HCT116 (cell line): ENCODE measurements around the gene ELFN1. TPM values are rescaled to one million over a fixed set of nuclear protein-coding genes. Genes with fewer than 3 reads are reported as not detected.
A peak's percentile ranks its signal among the peaks of the same experiment; 100 is the strongest.

ENCODE experiments used
- ATAC-seq: fragments of 200-7000 bp; cut with Tn5 transposase; 2 replicates; pipeline ENCODE4 v1.9.1; 2020; ENCODE audit warnings: mild to moderate bottlenecking, moderate library complexity
- BruUV-seq: library from RNA; stranded (reverse); fragments of 400-500 nt; replicated peaks from 2 replicates; lab custom pipeline; 2021; lab: Mats Ljungman, UMichigan
- CTCF ChIA-PET: fragments of 300-600 bp; sonication (Branson Sonifier 250); formaldehyde crosslinking; loops from one replicate; lab custom pipeline; 2021; ENCODE audit warnings: antibody characterized with exemption; lab: Charles Lee
- POLR2A ChIA-PET: fragments of 300-600, 350-600 bp; sonication (Branson Sonifier 250); formaldehyde crosslinking; loops from one replicate; lab custom pipeline; 2021; ENCODE audit warnings: antibody characterized with exemption; lab: Charles Lee
- RAD21 ChIA-PET, 2 experiments: fragments of 300-600 bp; sonication (Branson Sonifier 250); formaldehyde crosslinking; loops; one replicate each; lab custom pipeline; 2023; ENCODE audit warnings: low total read pairs in 2 of 2; ENCODE audit not compliant: uncharacterized antibody in 2 of 2, unreplicated experiment in 2 of 2, low non-redundant PET in 1 of 2; lab: Charles Lee
- DNase-seq: peaks from one replicate; pipeline ENCODE4 v3.0.0-alpha.2; 2010; ENCODE audit warnings: low read depth, low spot score
- H2AFZ ChIP-seq: fragments of 200-600 bp; shearing (Covaris generic), sonication (generic); 2 replicates; pipeline ENCODE4 v1.6.1; 2017; ENCODE audit warnings: low read depth, mixed run types, mixed read lengths, antibody characterized with exemption, low read length; ENCODE audit not compliant: poor library complexity, severe bottlenecking
- H3K27ac ChIP-seq: 2 replicates; pipeline ENCODE4 v1.5.1; 2012; ENCODE audit warnings: low read depth, low read length
- H3K27me3 ChIP-seq: fragments of 200-600 bp; sonication (generic); 2 replicates; pipeline ENCODE4 v1.6.1; 2016; ENCODE audit warnings: mixed run types, low read length, mixed read lengths; ENCODE audit not compliant: insufficient read depth
- H3K36me3 ChIP-seq, 2 experiments: fragments of 200-500 bp in 1 of 2; fragments of 200-600 bp in 1 of 2; sonication (Bioruptor generic) in 1 of 2; sonication (generic) in 1 of 2; 2 replicates each; pipeline versions ENCODE4 v1.5.1 to v1.6.1; 2014 to 2016; ENCODE audit warnings: low read length in 2 of 2, inconsistent platforms in 1 of 2, mixed read lengths in 1 of 2, mixed run types in 1 of 2; ENCODE audit not compliant: insufficient read depth in 2 of 2, control insufficient read depth in 1 of 2
- H3K4me1 ChIP-seq, 2 experiments: fragments of 200-600 bp in 1 of 2; sonication (generic) in 1 of 2; 2 replicates each; pipeline versions ENCODE4 v1.5.1 to v1.6.1; 2012 to 2017; ENCODE audit warnings: low read length in 2 of 2, inconsistent platforms in 1 of 2, mild to moderate bottlenecking in 1 of 2, mixed read lengths in 1 of 2, mixed run types in 1 of 2, moderate library complexity in 1 of 2; ENCODE audit not compliant: insufficient read depth in 2 of 2, control insufficient read depth in 1 of 2
- H3K4me2 ChIP-seq: fragments of 200-600 bp; sonication (generic); 2 replicates; pipeline ENCODE4 v1.6.1; 2017; ENCODE audit warnings: mixed run types, low read length, mixed read lengths
- H3K4me3 ChIP-seq, 2 experiments: fragments of 200-600 bp in 1 of 2; sonication (generic) in 1 of 2; replicated peaks in 1 of 2; 2 replicates each; pipeline ENCODE4 v1.5.1; 2011 to 2016; ENCODE audit warnings: low read length in 2 of 2, control low read depth in 1 of 2, low read depth in 1 of 2, mild to moderate bottlenecking in 1 of 2, mixed read lengths in 1 of 2, mixed run types in 1 of 2
- H3K79me2 ChIP-seq: fragments of 200-600 bp; sonication (generic); 2 replicates; pipeline ENCODE4 v1.6.1; 2017; ENCODE audit warnings: mild to moderate bottlenecking, mixed run types, low read length, moderate library complexity, mixed read lengths; ENCODE audit not compliant: insufficient read depth
- H3K9ac ChIP-seq: fragments of 200-600 bp; sonication (generic); 2 replicates; pipeline ENCODE4 v1.6.1; 2016; ENCODE audit warnings: low read length, mixed read lengths
- H3K9me2 ChIP-seq: fragments of 200-600 bp; sonication (generic), shearing (Covaris generic); 2 replicates; pipeline ENCODE4 v1.6.1; 2017; ENCODE audit warnings: mixed run types, mild to moderate bottlenecking, moderate library complexity; ENCODE audit not compliant: insufficient read depth
- H3K9me3 ChIP-seq, 2 experiments: fragments of 200-500 bp in 1 of 2; fragments of 200-600 bp in 1 of 2; sonication (Bioruptor generic) in 1 of 2; sonication (generic) in 1 of 2; 2 replicates each; pipeline ENCODE4 v1.6.1; 2014 to 2017; ENCODE audit warnings: low read length in 2 of 2, mixed read lengths in 2 of 2, inconsistent platforms in 1 of 2, low read depth in 1 of 2, mild to moderate bottlenecking in 1 of 2, mixed run types in 1 of 2, moderate library complexity in 1 of 2; ENCODE audit not compliant: control insufficient read depth in 1 of 2, insufficient read depth in 1 of 2
- H4K20me1 ChIP-seq: fragments of 200-600 bp; sonication (generic), shearing (Covaris generic); 2 replicates; pipeline ENCODE4 v1.6.1; 2017; ENCODE audit warnings: mixed run types, mild to moderate bottlenecking, moderate library complexity; ENCODE audit not compliant: insufficient read depth
- CBX3 ChIP-seq: IDR thresholded peaks from 2 replicates; pipeline ENCODE4 v1.6.1; 2012; ENCODE audit warnings: low read depth
- CEBPB ChIP-seq: IDR thresholded peaks from 2 replicates; pipeline ENCODE4 v1.6.1; 2012; ENCODE audit warnings: low read depth
- CTCF ChIP-seq, 3 experiments: fragments of 200-600 bp in 1 of 3; sonication (generic) in 1 of 3; IDR thresholded peaks in 2 of 3; conservative IDR thresholded peaks in 1 of 3; 2 replicates each; pipeline ENCODE4 v1.5.1; 2012 to 2017; ENCODE audit warnings: low read depth in 2 of 3, low read length in 2 of 3, antibody characterized with exemption in 1 of 3, borderline replicate concordance in 1 of 3, control low read depth in 1 of 3, mild to moderate bottlenecking in 1 of 3, mixed read lengths in 1 of 3, mixed run types in 1 of 3, moderate library complexity in 1 of 3; ENCODE audit not compliant: insufficient read depth in 1 of 3
- POLR2A ChIP-seq: IDR thresholded peaks from 2 replicates; pipeline ENCODE4 v1.7.0; 2011; ENCODE audit warnings: borderline replicate concordance; ENCODE audit not compliant: insufficient read depth, insufficient read length; ENCODE audit errors: extremely low read depth
- POLR2AphosphoS5 ChIP-seq: IDR thresholded peaks from 2 replicates; pipeline ENCODE4 v1.6.1; 2011; ENCODE audit warnings: mild to moderate bottlenecking, low read depth, low read length, moderate library complexity
- SIN3A ChIP-seq: IDR thresholded peaks from 2 replicates; pipeline ENCODE4 v1.6.1; 2012; ENCODE audit warnings: low read depth
- SP1 ChIP-seq: IDR thresholded peaks from 2 replicates; pipeline ENCODE4 v1.6.1; 2012; ENCODE audit warnings: low read depth
- SRF ChIP-seq: IDR thresholded peaks from 2 replicates; pipeline ENCODE4 v1.6.1; 2012; ENCODE audit warnings: low read depth
- YY1 ChIP-seq: IDR thresholded peaks from 2 replicates; pipeline ENCODE4 v1.6.1; 2011; ENCODE audit warnings: low read length, low read depth, moderate library complexity, mild to moderate bottlenecking; ENCODE audit not compliant: insufficient replicate concordance; ENCODE audit errors: extremely low read depth
- intact Hi-C: fragments of 100-400 bp; cut with micrococcal nuclease; formaldehyde crosslinking; loops from 2 replicates; pipeline ENCODE4 v1.10.0; 2022
- total RNA-seq: library from RNA; stranded (reverse); gene quantifications from one replicate; pipeline ENCODE4 v1.2.1, GENCODE V29; 2021; ENCODE audit not compliant: unreplicated experiment
- TF ChIP-seq, protein P1 (sequence below): IDR thresholded peaks from 2 replicates; pipeline ENCODE4 v1.6.1; 2012

The ELFN1 gene
- total RNA-seq, 1 experiment from 2014 or later = 4.4 TPM

DNA sequence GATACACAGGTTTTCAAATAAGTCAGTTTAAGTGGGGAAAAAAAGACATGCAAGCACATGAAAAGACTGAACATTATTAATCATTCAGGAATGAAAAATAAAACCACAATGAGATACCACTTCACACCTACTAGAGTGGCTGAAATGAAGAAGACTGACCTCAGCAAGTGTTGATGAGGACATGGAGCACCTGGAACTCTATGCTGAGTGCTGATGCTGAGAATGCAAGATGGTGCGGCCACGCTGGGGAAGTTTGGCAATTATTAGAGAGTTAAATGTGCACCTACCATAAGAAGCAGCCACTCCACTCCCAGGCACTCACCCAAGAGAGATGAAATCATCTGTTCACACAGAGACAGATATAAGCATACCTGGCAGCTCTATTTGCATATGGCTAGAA, 32.9 kb upstream of the ELFN1 start:
- Histone ChIP-seq H3K4me1 (no peaks in the 10 kb centered on the region), H3K27ac (no peak overlapping the region), H3K4me3 (no peak overlapping the region), H3K9ac (no peak overlapping the region), H3K9me3 (peaks cover 4 to 11% of the 10 kb centered on the region in 2 experiments; a peak in 2 of 4 replicates), H2AFZ (no peak overlapping the region), H3K9me2 (no peaks in the 10 kb centered on the region), H3K27me3 (no peaks in the 10 kb centered on the region), H3K79me2 (no peaks in the 10 kb centered on the region), H3K36me3 (no peaks in the 10 kb centered on the region), H3K4me2 (no peak overlapping the region), H4K20me1 (no peaks in the 10 kb centered on the region)
- DNase-seq (no peak), ATAC-seq (no peak)
- ChIA-PET RAD21 (no interaction called here), CTCF (no interaction called here), POLR2A (no interaction called here)
- TF ChIP-seq POLR2AphosphoS5 (no peak), CBX3 (peak; percentile 56; the same call in 1 of the 2 replicates), CEBPB (no peak)
- TF ChIP-seq, protein P1, sequence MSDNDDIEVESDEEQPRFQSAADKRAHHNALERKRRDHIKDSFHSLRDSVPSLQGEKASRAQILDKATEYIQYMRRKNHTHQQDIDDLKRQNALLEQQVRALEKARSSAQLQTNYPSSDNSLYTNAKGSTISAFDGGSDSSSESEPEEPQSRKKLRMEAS = no peak
- intact Hi-C loops = no loop called here
- no TSS peak for BruUV-seq

GRCh38 chr7:1638215-1638661, 31.8 kb upstream of the ELFN1 start:
- CTCF ChIA-PET = no interaction called here

More at GRCh38 chr7:1638215-1638661, 31.8 kb upstream of the ELFN1 start:
- Histone ChIP-seq H3K9ac (no peak overlapping the region), H3K9me3 (peaks cover 4 to 11% of the 10 kb centered on the region in 2 experiments; a peak in 2 of 4 replicates), H3K4me2 (no peak overlapping the region), H3K4me3 (no peak overlapping the region)
- POLR2A ChIA-PET = no interaction called here
- ATAC-seq = no peak
- BruUV-seq = no TSS peak
- TF ChIP-seq YY1 (no peak), SP1 (no peak), CBX3 (no peak), CTCF (IDR thresholded peaks at IDR 0.05 in 2 of 3, conservative IDR thresholded peaks at IDR 0.05 in 1 of 3; ENCODE audit: borderline replicate concordance in 1 of 3, insufficient read depth in 1 of 3, low read depth in 2 of 3, low read length in 2 of 3) (no peak), SRF (no peak), SIN3A (no peak), POLR2A (no peak), POLR2AphosphoS5 (no peak)
- TF ChIP-seq, all 23 proteins: peak for 0
- Histone ChIP-seq H3K4me1 (no peaks in the 10 kb centered on the region), H3K27ac (no peak overlapping the region), H4K20me1 (no peaks in the 10 kb centered on the region), H3K27me3 (no peaks in the 10 kb centered on the region), H2AFZ (no peak overlapping the region), H3K9me2 (no peaks in the 10 kb centered on the region), H3K36me3 (no peaks in the 10 kb centered on the region), H3K79me2 (no peaks in the 10 kb centered on the region)
- no peak for DNase-seq
- RAD21 ChIA-PET = interaction anchor here in 1 of 2 experiments (0.7 kb wide), 1 partner anchor 477 kb away, joined by 3 read pairs; no protein-coding TSS in a partner anchor
- intact Hi-C loops = no loop called here
